HG02678 (cell line): ENCODE results near the gene KLHL30.

Experiments
- ATAC-seq: cut with Tn5 transposase; IDR thresholded peaks from one replicate; pipeline ENCODE4 v1.9.1; 2021; ENCODE audit warnings: mild to moderate bottlenecking, moderate library complexity; ENCODE audit not compliant: unreplicated experiment

KLHL30 gene

GRCh38 chr2:238130111-238130695 lies 8.3 kb upstream of the KLHL30 start:
- ATAC-seq, result no peak

DNA sequence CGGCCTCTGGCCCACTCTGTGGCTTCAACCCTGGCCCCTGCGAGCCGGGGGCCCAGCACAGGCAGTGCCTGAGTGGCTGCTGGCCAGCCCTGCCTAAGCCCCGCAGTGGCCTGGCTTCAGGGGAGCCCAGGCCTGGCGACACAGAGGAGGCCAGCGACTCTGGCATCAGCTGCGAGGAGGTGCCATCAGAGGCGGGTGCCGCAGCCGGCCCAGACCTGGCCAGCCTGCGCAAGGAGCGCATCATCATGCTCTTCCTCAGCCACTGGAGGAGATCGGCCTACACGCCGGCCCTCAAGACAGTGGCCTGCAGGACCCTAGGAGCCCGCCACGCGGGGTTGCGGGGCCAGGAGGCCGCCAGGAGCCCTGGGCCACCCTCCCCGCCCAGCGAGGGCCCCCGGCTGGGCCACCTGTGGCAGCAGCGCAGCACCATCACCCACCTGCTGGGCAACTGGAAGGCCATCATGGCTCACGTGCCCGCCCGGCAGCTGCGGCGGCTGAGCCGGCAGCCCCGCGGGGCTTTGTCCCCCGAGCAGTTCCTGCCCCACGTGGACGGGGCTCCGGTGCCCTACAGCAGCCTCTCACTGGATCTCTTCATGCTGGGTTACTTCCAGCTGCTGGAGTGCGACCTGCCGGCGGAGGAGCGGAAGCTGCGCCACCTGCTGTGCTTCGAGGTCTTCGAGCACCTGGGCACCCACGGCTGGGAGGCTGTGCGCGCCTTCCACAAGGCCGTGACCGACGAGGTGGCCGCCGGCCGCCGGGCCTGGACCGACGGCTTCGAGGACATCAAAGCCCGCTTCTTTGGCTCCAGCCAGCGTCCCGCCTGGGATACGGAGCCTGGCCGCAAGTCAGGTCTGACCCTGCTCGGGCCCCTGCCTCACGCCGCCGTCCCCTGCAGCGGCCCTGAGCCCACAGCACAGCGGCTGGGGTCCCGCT lies 7.5 kb upstream of the KLHL30 start:
- no peak for ATAC-seq

DNA sequence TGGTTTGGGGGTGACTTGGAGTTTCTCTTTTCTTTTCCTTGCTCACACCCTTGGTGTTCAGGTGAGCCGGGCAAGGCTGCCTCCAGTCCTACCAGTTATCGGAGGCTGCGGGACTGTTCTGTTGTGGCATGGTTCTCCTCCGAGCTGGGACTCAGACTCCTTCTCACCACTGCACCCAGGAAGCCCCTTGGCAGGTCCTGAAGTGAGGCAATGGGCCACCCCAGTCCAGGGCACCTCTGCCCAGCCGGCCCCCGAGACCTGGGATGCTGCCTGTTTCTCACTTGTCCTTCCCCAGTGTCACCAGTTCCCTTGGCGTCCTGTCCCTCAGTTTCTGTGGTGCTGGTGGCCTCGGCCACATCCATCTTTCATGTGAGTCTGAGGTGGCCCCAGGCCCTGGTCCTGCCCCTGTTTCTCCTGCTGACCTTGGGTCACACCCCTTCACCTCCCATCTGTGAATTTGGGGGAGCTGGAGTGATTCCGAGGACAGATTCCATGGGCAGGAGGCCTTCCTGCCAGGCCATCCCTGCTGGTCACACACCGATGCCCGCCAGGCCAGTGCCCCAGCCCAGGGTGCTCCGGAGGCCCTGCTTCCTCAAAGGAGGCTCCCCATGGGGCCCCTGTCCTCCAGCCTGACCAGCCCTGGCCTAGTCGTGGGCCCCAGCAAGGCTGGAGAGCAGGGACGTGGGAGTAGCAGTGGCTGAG lies 6.6 kb upstream of the KLHL30 start:
- no peak for ATAC-seq

DNA sequence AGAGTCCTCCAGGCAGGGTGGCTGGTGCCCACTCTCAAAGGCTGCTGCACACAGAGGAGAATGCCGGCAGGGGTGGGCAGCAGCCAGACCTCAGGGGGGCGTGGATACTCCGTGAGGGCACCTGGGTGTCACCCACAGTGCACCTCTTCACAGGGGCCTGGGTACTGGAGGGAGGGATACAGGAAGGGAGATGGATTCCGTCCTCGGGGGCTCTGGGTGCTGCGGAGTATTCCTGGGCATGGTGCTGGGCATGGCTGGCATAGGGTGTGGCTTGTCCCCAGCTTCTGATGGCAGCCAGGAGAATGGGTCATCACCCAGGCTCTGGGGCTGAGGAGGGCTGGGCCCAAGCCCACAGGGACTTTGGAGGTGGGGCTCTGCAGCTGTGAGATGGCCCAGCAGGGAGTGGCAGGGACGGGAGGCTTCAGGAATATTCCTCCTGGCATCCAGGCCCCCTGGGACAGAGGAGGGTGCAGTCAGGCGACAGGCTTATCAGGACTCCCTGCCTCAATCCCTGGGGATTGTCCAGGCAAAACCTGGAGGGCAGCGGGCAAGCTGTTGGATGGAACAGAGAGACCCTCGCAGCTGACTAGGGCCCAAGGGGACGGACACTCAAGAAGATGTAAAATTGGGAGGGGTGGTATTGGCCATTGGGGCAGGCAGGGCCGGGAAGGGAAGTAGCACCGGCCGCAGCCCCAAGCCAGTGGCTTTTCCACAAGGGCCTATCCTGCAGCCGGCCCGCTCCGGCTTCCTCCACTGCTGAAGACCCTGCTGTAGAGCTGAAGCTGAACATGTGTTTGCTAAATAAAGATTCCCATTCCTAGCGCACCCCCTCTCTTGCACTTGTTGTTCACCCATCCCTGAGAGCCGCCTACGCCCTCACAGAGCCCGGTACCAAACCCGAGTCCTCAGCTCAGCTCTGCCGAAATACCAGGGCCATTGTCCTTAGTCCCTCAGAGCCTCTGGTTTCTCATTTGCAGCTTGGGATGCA lies 5.7 kb upstream of the KLHL30 start:
- ATAC-seq, result no peak

GRCh38 chr2:238133499-238134392 lies 4.7 kb upstream of the KLHL30 start:
- ATAC-seq, result no peak

GRCh38 chr2:238134393-238134785 lies 4.1 kb upstream of the KLHL30 start:
- ATAC-seq, result no peak

DNA sequence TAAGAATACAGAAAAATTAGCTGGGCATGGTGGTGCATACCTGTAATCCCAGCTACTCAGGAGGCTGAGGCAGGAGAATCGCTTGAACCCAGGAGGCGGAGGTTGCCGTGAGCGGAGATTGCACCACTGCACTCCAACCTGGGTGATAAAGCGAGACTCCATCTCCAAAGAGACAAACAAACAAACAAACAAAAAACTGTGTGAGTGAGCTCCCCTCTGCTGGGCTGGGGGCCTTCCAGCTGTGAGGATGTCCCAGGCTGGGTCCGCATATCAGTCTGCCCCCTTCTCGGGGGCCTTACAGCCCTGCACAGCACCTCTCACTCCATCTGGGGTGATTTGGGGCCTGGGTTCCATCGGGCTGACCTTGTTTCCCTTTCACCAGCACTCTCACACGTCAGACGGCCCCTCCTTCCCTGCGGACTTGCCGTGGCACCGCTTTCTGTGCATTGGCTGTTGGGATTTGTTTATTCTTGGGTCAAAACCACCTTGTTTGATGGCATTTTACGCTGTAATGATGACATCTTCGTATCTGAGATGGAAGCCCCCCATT lies 2.8 kb upstream of the KLHL30 start:
- ATAC-seq, result no peak

DNA sequence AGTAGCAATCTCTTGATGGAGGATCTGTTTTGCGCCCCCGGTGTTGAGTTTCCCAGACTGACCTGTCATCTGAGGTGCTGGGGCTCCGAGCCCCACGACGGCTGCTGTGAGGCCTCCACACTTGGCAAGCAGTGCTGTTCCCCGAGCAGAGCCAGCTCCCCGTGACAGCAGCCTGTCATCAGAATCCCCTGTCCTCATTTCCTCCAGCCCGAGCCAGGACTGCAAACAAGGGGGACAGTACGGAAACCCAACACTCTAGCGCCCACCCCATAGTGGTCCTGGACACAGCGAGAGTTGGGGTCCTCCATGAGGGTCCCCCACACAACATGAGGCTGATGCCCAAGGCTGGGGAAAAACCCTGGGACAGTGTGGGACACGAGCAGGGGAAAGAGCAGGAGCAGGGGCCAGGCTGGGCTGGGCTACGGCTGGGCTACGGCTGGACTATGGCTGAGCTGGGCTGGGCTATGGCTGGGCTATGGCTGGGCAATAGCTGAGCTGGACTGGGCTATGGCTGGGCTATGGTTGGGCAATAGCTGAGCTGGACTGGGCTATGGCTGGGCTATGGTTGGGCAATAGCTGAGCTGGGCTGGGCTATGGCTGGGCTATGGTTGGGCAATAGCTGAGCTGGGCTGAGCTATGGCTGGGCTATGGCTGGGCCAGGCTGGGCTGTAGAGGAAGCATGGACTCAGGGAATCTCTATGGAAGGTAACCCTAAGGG lies 1.5 kb upstream of the KLHL30 start:
- ATAC-seq, result no peak

- ATAC-seq, result no peak
Measured at GRCh38 chr2:238137885-238138284, 583 bp upstream of the KLHL30 start.

DNA sequence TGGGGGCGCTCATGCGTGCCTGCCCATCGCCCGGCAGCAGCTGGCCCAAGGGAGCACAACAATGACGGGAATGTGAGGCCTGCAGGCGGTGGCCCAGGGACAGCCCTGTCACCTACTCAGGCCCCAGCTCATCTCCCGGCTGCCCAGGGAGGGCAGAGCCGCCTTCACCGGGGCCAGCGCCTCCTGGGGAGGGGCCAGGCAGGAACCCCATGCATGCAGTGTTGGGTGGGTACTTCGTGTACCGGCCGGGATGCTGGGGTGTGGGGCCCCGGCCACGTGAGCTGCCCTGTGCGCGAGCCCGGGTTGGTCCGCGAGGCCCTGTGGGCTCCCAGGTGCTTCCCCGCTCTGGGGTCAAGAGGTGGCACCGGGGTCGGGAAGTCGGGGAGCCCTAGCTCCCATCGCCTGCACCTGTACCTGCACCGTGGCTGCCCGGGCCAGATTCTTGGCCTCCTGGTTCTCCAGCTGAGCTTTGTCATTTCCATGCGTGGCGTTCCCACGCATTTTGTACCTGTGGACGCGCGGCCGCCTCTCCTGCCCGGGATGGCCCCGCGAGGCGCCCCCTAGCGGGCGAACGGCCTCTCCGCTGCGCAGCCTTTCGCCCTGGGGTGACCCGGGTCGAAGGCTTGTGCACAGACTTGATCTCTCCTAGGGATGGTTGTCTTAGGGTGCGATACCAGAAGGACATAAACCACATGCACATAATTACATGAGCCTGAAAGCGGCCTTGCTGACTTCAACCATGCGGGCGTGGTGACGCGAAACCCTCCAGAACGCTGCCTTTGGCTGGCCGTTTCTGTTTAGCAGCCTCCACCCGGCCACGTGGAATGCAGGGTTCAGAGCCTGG lies 950 bp downstream of the KLHL30 start:
- no peak for ATAC-seq

DNA sequence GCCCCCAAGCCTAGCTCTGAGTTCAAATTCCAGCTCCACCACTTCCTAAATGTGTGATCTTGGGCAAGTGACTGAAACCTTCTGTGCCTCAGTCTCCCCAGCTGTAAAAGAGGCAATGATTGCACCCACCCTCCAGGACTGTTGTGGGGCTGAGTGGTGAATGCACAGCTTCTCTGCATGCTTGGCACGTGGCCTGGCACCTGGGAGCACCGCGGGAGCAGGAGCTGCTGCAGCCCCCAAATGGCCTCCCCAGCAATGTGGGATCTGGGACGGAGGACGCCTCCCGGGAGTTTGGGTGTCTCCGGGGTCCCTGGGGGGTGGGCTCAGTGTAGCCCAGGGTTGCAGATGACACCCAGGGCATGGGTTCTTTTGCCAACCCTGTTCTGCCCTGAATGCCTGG lies 1.6 kb downstream of the KLHL30 start:
- no peak for ATAC-seq

- ATAC-seq, result no peak
Measured at GRCh38 chr2:238140721-238141540, 2.5 kb downstream of the KLHL30 start.

GRCh38 chr2:238141541-238142318 lies 3.3 kb downstream of the KLHL30 start:
- ATAC-seq, result no peak

DNA sequence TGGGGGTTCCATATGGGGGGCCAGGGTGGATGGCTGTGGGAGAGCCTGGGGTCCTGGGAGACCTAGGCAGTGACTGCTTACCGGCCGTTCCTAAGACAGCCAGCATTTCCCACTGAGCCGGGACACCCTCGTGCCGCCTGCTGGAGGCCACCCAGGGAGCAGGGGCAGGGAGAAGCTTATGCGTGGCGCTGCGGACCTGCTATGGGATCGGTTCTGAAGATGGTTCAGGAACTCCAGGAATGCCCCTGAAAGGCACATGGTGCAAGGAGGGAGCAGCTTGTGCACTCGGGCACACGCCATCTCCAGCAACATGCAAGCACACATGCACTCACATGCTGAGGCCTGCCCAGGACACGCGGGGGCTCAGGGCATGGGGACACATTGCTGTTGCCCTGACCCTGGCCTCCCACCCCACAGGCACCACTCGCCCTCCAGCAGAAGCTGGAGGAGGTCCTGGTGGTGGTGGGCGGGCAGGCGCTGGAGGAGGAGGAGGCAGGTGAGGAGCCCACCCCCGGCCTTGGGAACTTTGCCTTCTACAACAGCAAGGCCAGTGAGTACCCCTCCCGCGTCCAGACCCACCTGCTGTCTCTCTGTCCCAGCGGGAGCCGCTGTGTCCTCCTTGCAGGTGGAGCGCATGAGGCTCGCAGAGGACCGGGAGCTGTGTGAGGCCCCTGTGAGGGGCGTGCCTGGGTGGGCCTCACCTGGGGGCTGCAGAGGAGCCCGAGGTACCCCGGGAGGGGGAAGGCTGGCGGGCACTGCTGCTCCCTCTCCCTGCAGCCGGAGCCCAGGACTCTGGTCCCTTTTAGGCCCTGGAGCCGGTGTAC lies 4.1 kb downstream of the KLHL30 start:
- ATAC-seq, result no peak

DNA sequence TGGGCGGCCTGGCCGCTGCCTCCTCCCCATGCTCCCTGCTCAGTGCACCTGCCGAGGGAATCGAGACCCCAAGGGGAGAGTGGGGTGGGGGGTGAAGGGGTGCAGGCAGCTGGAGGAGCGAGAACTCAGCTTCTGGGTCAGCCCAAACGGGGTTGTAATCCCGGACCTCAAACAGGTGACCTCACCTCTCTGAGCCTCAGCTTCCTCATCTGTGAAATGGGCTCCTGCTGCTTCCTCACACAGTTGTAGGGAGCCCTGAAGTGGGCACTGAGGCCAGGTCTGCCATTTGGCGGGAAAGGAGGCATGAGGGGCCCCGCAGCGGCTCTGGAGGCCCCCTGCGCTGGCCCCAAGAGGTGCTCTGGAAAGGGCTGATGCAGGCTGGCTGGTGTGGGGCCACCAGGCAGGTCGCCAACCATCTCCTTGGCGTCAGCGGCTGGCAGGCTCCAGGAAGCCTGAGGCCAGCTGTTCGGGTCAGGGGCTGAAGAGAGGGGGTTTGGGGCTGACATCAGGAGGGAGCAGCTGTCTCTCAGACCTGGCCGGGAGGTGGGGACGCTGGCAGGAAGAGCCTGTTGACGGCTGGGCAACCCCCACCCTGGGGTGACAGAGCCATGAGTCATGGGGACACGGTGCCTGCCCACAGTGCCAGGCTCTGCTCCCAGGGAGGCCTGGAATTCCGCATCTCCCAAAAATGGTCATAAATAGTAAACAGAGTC lies 4.9 kb downstream of the KLHL30 start:
- ATAC-seq, result no peak
